ENCODE data around the gene ABHD18.
A peak's percentile ranks its signal among the peaks of the same experiment; 100 is the strongest.

ABHD18 gene

DNA sequence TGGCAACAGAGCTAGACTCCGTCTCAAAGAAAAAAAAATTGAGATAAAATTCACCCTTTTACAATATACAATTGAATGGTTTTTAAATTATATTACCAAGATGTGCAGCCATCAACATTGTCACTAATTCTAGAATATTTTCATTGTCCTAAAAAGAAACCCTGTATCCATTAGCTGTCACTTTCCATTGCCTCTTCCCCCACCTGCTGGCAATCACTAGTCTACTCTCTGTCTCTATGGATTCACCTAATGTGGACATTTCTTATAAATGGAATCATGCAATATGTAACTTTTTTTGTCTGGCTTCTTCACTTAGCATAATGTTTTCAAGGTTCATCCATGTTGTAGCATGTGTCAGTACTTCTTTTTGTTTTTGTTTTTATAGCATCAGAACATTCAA lies 20.8 kb downstream of the ABHD18 start:
- Histone ChIP-seq H3K4me3 (ENCODE audit: low read depth in 1 of 2, low read length in 2 of 2) (no peak overlapping the region), H2AFZ (ENCODE audit: low read depth, low read length) (no peak overlapping the region), H3K4me2 (ENCODE audit: insufficient read depth, low read length) (no peak overlapping the region)

DNA sequence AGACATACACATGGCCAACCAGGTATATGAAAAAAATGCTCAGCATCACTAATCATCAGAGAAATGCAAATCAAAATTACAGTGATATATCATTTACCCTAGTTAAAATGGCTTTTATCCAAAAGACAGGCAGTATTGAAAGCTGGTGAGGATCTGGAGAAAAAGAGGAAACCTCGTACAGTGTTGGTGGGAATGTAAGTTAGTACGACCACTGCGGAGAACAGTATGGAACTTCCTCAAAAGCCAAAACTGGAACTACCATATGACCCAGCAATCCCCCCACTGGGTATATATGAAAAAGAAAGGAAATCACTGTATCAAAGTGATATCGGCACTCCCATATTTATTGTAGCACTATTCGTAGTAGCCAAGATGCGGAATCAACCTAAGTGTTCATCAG lies 23.4 kb downstream of the ABHD18 start:
- no peaks in the 10 kb centered on the region for H3K27me3 ChIP-seq (ENCODE audit: insufficient read depth, low read length, poor library complexity)
- no peaks in the 10 kb centered on the region for H4K20me1 ChIP-seq (ENCODE audit: insufficient read depth, low read length)
- H3K4me2 ChIP-seq (ENCODE audit: insufficient read depth, low read length) = no peak overlapping the region
- no peaks in the 10 kb centered on the region for H3K79me2 ChIP-seq (ENCODE audit: insufficient read depth, low read length)
- no peak overlapping the region for H3K4me3 ChIP-seq (ENCODE audit: low read depth in 1 of 2, low read length in 2 of 2)
- H3K27ac ChIP-seq (ENCODE audit: low read length) = no peak overlapping the region
- H3K36me3 ChIP-seq (ENCODE audit: insufficient read depth, low read length) = peaks cover 55% of the 10 kb centered on the region
- TF ChIP-seq EZH2 (IDR thresholded peaks at IDR 0.05; ENCODE audit: borderline replicate concordance, low read depth, low read length, severe bottlenecking) = no peak
- TF ChIP-seq, protein P1, sequence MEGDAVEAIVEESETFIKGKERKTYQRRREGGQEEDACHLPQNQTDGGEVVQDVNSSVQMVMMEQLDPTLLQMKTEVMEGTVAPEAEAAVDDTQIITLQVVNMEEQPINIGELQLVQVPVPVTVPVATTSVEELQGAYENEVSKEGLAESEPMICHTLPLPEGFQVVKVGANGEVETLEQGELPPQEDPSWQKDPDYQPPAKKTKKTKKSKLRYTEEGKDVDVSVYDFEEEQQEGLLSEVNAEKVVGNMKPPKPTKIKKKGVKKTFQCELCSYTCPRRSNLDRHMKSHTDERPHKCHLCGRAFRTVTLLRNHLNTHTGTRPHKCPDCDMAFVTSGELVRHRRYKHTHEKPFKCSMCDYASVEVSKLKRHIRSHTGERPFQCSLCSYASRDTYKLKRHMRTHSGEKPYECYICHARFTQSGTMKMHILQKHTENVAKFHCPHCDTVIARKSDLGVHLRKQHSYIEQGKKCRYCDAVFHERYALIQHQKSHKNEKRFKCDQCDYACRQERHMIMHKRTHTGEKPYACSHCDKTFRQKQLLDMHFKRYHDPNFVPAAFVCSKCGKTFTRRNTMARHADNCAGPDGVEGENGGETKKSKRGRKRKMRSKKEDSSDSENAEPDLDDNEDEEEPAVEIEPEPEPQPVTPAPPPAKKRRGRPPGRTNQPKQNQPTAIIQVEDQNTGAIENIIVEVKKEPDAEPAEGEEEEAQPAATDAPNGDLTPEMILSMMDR (IDR thresholded peaks at IDR 0.05; ENCODE audit: borderline replicate concordance, extremely low read depth, low read length, poor library complexity, severe bottlenecking) = no peak
- no peaks in the 10 kb centered on the region for H3K4me1 ChIP-seq (ENCODE audit: insufficient read depth, low read length)
- H3K9me3 ChIP-seq (ENCODE audit: insufficient read depth, low read length, severe bottlenecking) = no peaks in the 10 kb centered on the region
- H2AFZ ChIP-seq (ENCODE audit: low read depth, low read length) = no peak overlapping the region
- DNase-seq (no peak), ATAC-seq (ENCODE audit: insufficient read depth, low read depth) (no peak)
- no peak overlapping the region for H3K9ac ChIP-seq (ENCODE audit: low read depth, low read length)

More for the DNA sequence above, 20.8 kb downstream of the ABHD18 start:
- Histone ChIP-seq H3K4me1 (ENCODE audit: insufficient read depth, low read length) (no peaks in the 10 kb centered on the region), H3K27ac (ENCODE audit: low read length) (no peak overlapping the region), H3K9ac (ENCODE audit: low read depth, low read length) (no peak overlapping the region), H3K79me2 (ENCODE audit: insufficient read depth, low read length) (no peaks in the 10 kb centered on the region), H3K36me3 (ENCODE audit: insufficient read depth, low read length) (peaks cover 46% of the 10 kb centered on the region), H3K9me3 (ENCODE audit: insufficient read depth, low read length, severe bottlenecking) (no peaks in the 10 kb centered on the region), H3K27me3 (ENCODE audit: insufficient read depth, low read length, poor library complexity) (no peaks in the 10 kb centered on the region), H4K20me1 (ENCODE audit: insufficient read depth, low read length) (no peaks in the 10 kb centered on the region; the same call in 1 of the 2 replicates)
- ATAC-seq (ENCODE audit: insufficient read depth, low read depth) (no peak), DNase-seq (no peak)
- no peak for TF ChIP-seq EZH2 (IDR thresholded peaks at IDR 0.05; ENCODE audit: borderline replicate concordance, low read depth, low read length, severe bottlenecking)
- TF ChIP-seq, protein P1 (IDR thresholded peaks at IDR 0.05; ENCODE audit: borderline replicate concordance, extremely low read depth, low read length, poor library complexity, severe bottlenecking) = peak; percentile 18

DNA sequence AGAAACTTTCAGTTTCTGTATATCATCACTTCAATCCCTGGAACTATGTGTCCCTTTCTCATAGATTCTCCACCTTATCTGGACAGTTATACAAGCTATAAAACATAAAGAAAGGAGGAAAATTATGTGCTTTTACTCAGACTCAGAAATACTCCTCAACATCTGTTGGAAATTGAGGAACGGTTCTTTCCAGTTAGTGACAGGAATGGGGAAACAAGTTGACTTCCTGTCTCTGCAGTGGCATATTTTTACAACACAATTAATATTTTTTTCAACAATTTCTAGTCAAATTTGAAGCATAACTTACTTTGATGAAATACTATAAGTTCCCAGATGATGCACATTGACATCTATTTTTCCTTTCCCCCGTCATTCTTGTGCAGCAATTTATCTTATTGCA lies 27.9 kb downstream of the ABHD18 start:
- DNase-seq = no peak

More for the DNA sequence above, 27.9 kb downstream of the ABHD18 start:
- no peak overlapping the region for H3K9ac ChIP-seq (ENCODE audit: low read depth, low read length)
- peaks cover 5% of the 10 kb centered on the region for H3K9me3 ChIP-seq (ENCODE audit: insufficient read depth, low read length, severe bottlenecking)
- no peaks in the 10 kb centered on the region for H3K27me3 ChIP-seq (ENCODE audit: insufficient read depth, low read length, poor library complexity)
- no peak for TF ChIP-seq EZH2 (IDR thresholded peaks at IDR 0.05; ENCODE audit: borderline replicate concordance, low read depth, low read length, severe bottlenecking)
- TF ChIP-seq, protein P1 (IDR thresholded peaks at IDR 0.05; ENCODE audit: borderline replicate concordance, extremely low read depth, low read length, poor library complexity, severe bottlenecking) = no peak
- no peak for ATAC-seq (ENCODE audit: insufficient read depth, low read depth)
- no peak overlapping the region for H3K4me2 ChIP-seq (ENCODE audit: insufficient read depth, low read length)
- H3K79me2 ChIP-seq (ENCODE audit: insufficient read depth, low read length) = no peaks in the 10 kb centered on the region
- no peak overlapping the region for H2AFZ ChIP-seq (ENCODE audit: low read depth, low read length)
- no peaks in the 10 kb centered on the region for H4K20me1 ChIP-seq (ENCODE audit: insufficient read depth, low read length)
- H3K36me3 ChIP-seq (ENCODE audit: insufficient read depth, low read length) = peaks cover 56% of the 10 kb centered on the region
- no peaks in the 10 kb centered on the region for H3K4me1 ChIP-seq (ENCODE audit: insufficient read depth, low read length)
- no peak overlapping the region for H3K4me3 ChIP-seq (ENCODE audit: low read depth in 1 of 2, low read length in 2 of 2)
- no peak overlapping the region for H3K27ac ChIP-seq (ENCODE audit: low read length)
